Activated T-cell treated with anti-CD3 and anti-CD28 coated beads for 1 hour (primary cell): ENCODE data around the gene MGMT.
"Not testable (repeated sequence)": the region's sequence is repeated elsewhere in the genome, so short reads cannot be mapped to it uniquely, and the experiment has no call there.

Source experiments
- DNase-seq: peaks from one replicate; pipeline ENCODE4 v3.0.0-alpha.2; 2020; ENCODE audit warnings: low read depth

Gene MGMT

DNA sequence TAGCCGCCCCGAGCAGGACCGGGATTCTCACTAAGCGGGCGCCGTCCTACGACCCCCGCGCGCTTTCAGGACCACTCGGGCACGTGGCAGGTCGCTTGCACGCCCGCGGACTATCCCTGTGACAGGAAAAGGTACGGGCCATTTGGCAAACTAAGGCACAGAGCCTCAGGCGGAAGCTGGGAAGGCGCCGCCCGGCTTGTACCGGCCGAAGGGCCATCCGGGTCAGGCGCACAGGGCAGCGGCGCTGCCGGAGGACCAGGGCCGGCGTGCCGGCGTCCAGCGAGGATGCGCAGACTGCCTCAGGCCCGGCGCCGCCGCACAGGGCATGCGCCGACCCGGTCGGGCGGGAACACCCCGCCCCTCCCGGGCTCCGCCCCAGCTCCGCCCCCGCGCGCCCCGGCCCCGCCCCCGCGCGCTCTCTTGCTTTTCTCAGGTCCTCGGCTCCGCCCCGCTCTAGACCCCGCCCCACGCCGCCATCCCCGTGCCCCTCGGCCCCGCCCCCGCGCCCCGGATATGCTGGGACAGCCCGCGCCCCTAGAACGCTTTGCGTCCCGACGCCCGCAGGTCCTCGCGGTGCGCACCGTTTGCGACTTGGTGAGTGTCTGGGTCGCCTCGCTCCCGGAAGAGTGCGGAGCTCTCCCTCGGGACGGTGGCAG lies at the start of gene MGMT:
Gene MGMT, plus strand, starts transcription at position 539 of the 656 bp plus-strand sequence.
- peak; percentile 99 for DNase-seq

- DNase-seq, result no peak
These were observed 49.2 kb upstream of the MGMT start for GRCh38 chr10:129417870-129418269.

DNA sequence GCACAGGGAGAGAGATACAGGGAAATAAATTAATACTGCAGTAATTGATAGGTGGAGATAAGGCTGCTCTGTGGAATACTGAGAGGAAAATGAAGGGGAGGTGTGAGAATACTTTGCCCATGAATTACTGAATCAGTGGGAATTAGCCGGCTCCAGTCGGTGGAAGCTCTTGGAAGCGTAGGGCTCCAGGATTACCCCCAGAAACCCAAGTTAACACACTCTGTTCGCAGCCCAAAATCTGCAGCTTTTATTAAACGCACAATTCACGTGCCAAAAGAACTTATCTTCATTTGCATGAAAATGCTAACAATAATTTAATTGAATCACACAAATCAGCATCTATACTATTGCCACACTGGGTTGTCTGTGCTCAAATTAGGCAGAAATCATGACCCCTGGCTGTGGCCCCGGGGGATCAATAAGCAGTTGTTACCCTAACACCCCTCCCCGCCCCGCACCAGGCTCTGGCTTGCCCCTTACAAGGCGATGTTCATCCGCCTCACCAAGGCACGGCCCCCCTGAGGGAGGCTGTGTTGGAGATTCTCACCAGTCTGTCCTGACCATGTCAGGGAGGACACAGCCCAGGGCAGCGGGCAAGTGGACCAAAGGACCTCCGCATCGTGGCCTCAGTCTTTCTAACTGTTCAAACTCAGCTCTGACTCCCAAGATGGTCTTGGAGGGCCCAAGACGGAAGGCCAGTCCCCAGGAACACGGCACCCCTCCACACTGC lies 48.4 kb upstream of the MGMT start:
- DNase-seq, result no peak

DNA sequence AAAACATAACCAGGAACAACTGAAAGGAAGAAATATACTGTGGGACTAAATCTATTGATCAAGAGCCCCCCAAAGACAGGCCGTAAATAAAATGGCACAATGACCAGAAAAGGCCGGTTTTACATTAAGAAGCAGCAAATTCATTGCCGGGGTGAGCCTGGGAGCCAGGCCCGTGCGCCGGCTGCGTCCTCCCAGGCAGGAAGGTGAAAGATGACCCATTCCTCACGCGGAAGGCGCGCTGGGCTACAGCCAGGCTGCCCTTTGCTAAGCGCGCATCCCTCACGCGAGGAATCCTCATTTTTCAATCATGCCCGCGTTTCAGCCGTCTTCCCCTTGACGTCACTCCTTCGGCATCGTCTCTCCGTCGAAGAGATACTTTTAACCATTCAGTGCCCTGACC lies 47.6 kb upstream of the MGMT start:
- no peak for DNase-seq

- DNase-seq, result no peak
These were observed 45.5 kb upstream of the MGMT start for GRCh38 chr10:129421399-129422010.

DNA sequence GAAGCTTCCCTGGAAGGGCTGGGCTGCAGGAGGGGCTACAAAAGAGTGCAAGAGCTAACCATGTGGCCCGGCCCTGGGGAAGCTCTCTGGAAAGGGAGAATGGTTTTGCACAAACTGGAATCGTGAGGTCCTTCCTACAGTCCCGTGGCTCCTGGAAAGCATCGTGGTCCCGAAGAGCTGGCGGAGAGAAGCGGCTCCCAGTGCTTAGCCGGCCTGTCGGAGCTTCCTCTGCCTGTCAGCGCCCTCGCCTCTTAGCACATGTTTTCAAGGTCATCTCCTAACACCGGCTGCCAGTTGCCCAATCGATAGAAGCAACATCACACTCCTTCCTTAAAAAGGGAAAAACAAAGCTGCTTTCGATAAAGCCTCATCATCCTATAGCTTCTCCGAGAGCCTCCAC lies 42.1 kb upstream of the MGMT start:
- DNase-seq, result no peak

DNA sequence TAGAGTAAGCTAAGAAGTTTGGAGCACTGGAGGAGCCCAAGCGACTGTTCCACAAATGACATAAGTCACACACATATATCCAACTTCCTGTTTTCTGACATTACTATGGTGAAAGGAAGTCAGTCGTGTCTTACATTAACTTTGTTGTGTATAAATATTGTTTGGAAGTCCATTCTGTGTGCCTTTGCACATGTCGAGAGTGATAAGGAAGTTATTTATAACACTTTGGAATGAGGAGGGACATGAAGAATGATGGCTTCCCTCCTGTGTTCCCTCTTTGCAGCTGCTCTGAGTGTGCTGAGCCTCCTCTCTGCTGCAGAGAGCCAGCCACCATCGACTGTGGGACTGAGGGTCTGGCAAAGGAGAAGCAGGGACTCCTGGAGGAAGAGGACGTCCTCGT lies 40.4 kb upstream of the MGMT start:
- no peak for DNase-seq

- no peak for DNase-seq
These were observed 33.8 kb upstream of the MGMT start for GRCh38 chr10:129433266-129433665.

DNA sequence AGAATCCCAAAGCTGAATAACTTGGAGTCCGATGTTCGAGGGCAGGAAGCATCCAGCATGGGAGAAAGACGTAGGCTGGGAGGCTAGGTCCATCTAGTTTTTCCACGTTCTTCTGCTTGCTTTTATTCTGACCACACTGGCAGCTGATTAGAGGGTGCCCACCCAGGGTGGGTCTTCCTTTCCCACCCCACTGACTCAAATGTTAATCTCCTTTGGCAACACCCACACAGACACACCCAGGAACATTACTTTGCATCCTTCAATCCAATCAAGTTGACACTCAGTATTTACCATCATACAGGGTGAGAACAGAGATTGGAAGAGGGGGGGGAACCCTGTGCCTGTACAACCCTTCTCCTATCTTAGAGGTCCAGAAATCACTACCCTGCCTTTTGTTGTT lies 31.3 kb upstream of the MGMT start:
- not testable (repeated sequence) for DNase-seq

- no peak for DNase-seq
These were observed 29.0 kb upstream of the MGMT start for GRCh38 chr10:129438024-129438423.

DNA sequence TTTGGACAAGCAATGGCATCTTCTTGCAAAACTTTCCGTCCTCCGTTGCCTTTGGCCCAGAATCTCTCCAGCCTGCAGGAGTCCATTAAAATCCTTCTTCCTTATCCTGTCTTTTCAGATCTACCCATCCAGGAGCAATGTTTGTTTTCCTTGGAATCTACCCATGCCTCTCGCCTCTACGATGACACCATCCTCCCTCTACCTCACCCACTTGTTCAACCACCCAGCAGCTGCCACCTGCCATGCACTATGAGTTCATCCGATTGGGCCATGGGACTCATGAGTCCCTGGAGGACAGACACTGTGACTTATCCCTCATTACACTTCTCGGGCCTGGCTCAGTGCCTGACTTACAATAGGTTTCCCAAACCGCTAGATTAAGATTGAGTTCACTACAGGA lies 26.8 kb upstream of the MGMT start:
- no peak for DNase-seq

- no peak for DNase-seq
These were observed 26.2 kb upstream of the MGMT start for GRCh38 chr10:129440722-129441316.

GRCh38 chr10:129441372-129442009 lies 25.6 kb upstream of the MGMT start:
- DNase-seq, result no peak

DNA sequence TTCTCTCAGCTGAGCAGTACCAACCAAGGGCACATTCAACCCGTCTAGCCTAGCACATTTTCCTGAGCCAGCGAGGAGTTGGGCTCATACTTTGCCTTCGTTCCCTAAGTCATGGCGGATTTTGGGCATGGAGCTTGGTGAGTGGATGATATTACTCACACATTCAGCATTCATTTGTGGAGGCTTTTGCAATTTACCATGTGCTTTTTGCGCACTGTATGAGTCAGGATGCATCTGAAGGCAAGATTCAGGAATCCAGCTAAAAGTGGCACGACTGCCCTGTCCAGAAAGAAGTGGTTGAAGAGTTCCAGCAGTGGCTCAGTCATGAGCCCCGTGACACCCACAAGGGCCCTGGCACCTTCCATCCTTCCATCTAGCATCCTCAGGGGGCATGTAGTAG lies 24.2 kb upstream of the MGMT start:
- no peak for DNase-seq

GRCh38 chr10:129444359-129444758 lies 22.7 kb upstream of the MGMT start:
- DNase-seq, result no peak

- no peak for DNase-seq
These were observed 21.4 kb upstream of the MGMT start for GRCh38 chr10:129445436-129446182.

DNA sequence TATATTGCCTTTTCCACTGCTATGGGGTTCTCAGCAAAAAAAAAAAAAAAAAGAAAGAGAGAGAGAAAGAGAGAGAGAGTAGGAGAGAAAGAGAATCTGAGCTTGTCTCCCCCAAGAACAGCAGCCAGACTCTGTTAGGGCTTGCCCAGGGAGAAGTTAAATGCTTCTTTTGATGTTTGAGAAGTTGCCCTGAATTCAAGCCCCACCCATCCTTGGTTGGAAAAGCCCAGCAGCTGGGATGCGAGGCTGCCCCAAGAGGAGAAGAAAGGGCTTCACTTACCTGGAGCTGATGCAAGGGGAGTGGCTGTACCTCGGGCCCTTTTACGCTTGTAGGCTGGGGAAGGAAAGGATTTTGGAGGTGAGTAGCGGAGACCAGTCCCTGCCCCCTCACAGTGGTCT lies 20.9 kb upstream of the MGMT start:
- DNase-seq, result no peak

- DNase-seq, result no peak
These were observed 19.6 kb upstream of the MGMT start for GRCh38 chr10:129447486-129447885.

DNA sequence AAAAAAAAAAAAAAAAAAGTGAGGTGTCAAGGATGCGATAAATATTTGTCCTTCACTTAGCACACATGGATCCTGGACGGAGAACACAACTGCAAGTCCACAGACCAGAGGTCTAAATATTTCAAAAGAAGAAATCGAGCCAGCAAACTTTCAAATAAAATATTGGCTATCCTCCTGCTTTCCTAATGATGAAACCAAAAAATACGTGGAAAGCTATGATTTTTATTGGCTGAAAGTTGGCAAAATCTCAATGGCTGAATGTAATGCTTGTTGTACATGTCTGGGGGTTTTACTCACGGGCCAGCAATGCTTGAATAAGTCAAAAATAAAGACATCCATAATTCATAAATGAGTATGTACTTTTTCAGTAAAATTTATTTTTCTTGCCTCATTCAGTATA lies 19.0 kb upstream of the MGMT start:
- no peak for DNase-seq

GRCh38 chr10:129448539-129448938 lies 18.5 kb upstream of the MGMT start:
- DNase-seq, result no peak

DNA sequence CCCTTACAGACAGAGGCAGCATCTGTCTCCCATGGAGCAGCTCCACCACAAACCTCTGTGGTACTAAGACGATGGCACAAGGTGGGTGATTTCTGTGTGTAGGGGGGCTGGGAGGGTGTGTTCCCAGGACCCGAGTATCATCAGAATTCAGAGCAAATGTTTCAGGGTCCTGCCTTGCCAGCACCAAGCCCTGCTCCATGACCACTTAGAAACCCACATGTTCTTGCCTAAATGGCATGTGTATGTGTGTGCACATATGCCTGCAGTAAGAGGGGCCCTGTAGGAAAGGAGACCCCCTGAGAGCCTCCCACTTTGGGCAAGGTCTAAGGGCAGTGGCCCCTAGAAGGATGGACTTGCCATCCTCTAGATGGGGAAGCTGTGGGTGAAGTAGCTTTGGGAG lies 17.1 kb upstream of the MGMT start:
- DNase-seq, result no peak

DNA sequence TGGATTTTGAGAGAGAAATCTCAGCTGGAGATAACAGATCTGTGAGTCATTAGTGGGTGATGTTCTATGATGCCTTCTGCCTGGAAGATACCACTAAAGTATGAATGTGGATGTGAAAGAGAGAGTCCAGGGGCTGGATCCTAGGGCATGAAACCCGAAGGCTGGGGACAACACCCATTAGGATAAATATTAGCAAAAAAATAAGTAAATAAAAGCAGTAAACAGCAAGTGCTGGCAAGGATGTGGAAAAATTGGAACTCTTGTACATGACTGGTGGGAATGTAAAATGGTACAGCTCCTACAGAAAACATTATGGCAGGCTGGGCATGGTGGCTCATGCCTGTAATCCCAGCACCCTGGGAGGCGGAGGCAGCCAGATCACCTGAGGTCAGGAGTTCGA lies 16.6 kb upstream of the MGMT start:
- no peak for DNase-seq
